Skeletal muscle satellite cell (primary cell): Measurements from ENCODE around the gene OBP2A.
"Not testable (repeated sequence)": the region's sequence is repeated elsewhere in the genome, so short reads cannot be mapped to it uniquely, and the experiment has no call there.

ENCODE experiments used
- H3K27me3 ChIP-seq: 2 replicates; pipeline ENCODE4 v1.7.0; 2013; ENCODE audit warnings: low read length; ENCODE audit not compliant: control insufficient read depth, insufficient read depth
- H3K36me3 ChIP-seq: 2 replicates; pipeline ENCODE4 v1.7.0; 2013; ENCODE audit warnings: mild to moderate bottlenecking, control low read depth, low read length; ENCODE audit not compliant: insufficient read depth
- H3K4me1 ChIP-seq: 2 replicates; pipeline ENCODE4 v1.7.0; 2013; ENCODE audit warnings: low read length; ENCODE audit not compliant: control insufficient read depth, insufficient read depth
- H3K4me2 ChIP-seq: 2 replicates; pipeline ENCODE4 v1.7.0; 2013; ENCODE audit warnings: mild to moderate bottlenecking, low read length
- H3K4me3 ChIP-seq: 2 replicates; pipeline ENCODE4 v1.7.0; 2013; ENCODE audit warnings: low read length
- H3K9ac ChIP-seq: 2 replicates; pipeline ENCODE4 v1.7.0; 2013; ENCODE audit warnings: mild to moderate bottlenecking, low read depth, low read length, moderate library complexity
- H3K9me3 ChIP-seq: replicated peaks from 2 replicates; pipeline ENCODE4 v1.7.0; 2013; ENCODE audit warnings: mild to moderate bottlenecking, control low read depth, low read length

Gene OBP2A

GRCh38 chr9:135504262-135505243, 41.4 kb upstream of the OBP2A start:
- H3K27me3 ChIP-seq, result no peaks in the 10 kb centered on the region
- peaks cover 32% of the 10 kb centered on the region for H3K36me3 ChIP-seq
- no peak overlapping the region for H3K4me2 ChIP-seq
- H3K4me1 ChIP-seq, result peaks cover 8% of the 10 kb centered on the region
- no peak overlapping the region for H3K9ac ChIP-seq
- H3K4me3 ChIP-seq, result no peak overlapping the region
- H3K9me3 ChIP-seq, result no peaks in the 10 kb centered on the region

- Histone ChIP-seq H3K27me3 (no peaks in the 10 kb centered on the region), H3K4me3 (no peak overlapping the region), H3K36me3 (peaks cover 32% of the 10 kb centered on the region), H3K9ac (no peak overlapping the region), H3K9me3 (no peaks in the 10 kb centered on the region), H3K4me1 (peaks cover 8% of the 10 kb centered on the region), H3K4me2 (no peak overlapping the region)
Measured at GRCh38 chr9:135505406-135506187, 40.3 kb upstream of the OBP2A start.

- Histone ChIP-seq H3K27me3 (no peaks in the 10 kb centered on the region), H3K9ac (no peak overlapping the region), H3K4me1 (peaks cover 5% of the 10 kb centered on the region), H3K4me2 (no peak overlapping the region), H3K4me3 (no peak overlapping the region), H3K9me3 (no peaks in the 10 kb centered on the region), H3K36me3 (peaks cover 32% of the 10 kb centered on the region)
Measured at GRCh38 chr9:135506327-135507103, 39.4 kb upstream of the OBP2A start.

- Histone ChIP-seq H3K36me3 (peaks cover 31% of the 10 kb centered on the region), H3K27me3 (no peaks in the 10 kb centered on the region), H3K9ac (no peak overlapping the region), H3K4me2 (no peak overlapping the region), H3K9me3 (no peaks in the 10 kb centered on the region), H3K4me3 (no peak overlapping the region), H3K4me1 (no peaks in the 10 kb centered on the region)
Measured at GRCh38 chr9:135507104-135508035, 38.6 kb upstream of the OBP2A start.

GRCh38 chr9:135508211-135508820, 37.6 kb upstream of the OBP2A start:
- H3K4me1 ChIP-seq, result no peaks in the 10 kb centered on the region
- no peak overlapping the region for H3K4me2 ChIP-seq
- H3K36me3 ChIP-seq, result peaks cover 22% of the 10 kb centered on the region
- no peak overlapping the region for H3K9ac ChIP-seq
- no peaks in the 10 kb centered on the region for H3K9me3 ChIP-seq
- H3K27me3 ChIP-seq, result no peaks in the 10 kb centered on the region
- no peak overlapping the region for H3K4me3 ChIP-seq

- peaks cover 10% of the 10 kb centered on the region for H3K36me3 ChIP-seq
- no peak overlapping the region for H3K4me3 ChIP-seq
- no peaks in the 10 kb centered on the region for H3K9me3 ChIP-seq
- no peak overlapping the region for H3K9ac ChIP-seq
- no peaks in the 10 kb centered on the region for H3K4me1 ChIP-seq
- H3K4me2 ChIP-seq, result no peak overlapping the region
- H3K27me3 ChIP-seq, result no peaks in the 10 kb centered on the region
Measured at GRCh38 chr9:135509458-135509857, 36.5 kb upstream of the OBP2A start.

GRCh38 chr9:135512241-135512603, 33.7 kb upstream of the OBP2A start:
- Histone ChIP-seq H3K9me3 (no peaks in the 10 kb centered on the region), H3K27me3 (peaks cover 4% of the 10 kb centered on the region), H3K4me3 (no peak overlapping the region), H3K4me2 (no peak overlapping the region), H3K4me1 (no peaks in the 10 kb centered on the region), H3K9ac (no peak overlapping the region), H3K36me3 (no peaks in the 10 kb centered on the region)

GRCh38 chr9:135512904-135513303, 33.0 kb upstream of the OBP2A start:
- Histone ChIP-seq H3K4me2 (no peak overlapping the region), H3K4me3 (no peak overlapping the region), H3K36me3 (no peaks in the 10 kb centered on the region), H3K9me3 (no peaks in the 10 kb centered on the region), H3K9ac (no peak overlapping the region), H3K4me1 (no peaks in the 10 kb centered on the region), H3K27me3 (peaks cover 4% of the 10 kb centered on the region)

GRCh38 chr9:135513351-135513846, 32.5 kb upstream of the OBP2A start:
- Histone ChIP-seq H3K4me2 (no peak overlapping the region), H3K4me1 (no peaks in the 10 kb centered on the region), H3K9me3 (no peaks in the 10 kb centered on the region), H3K36me3 (no peaks in the 10 kb centered on the region), H3K9ac (no peak overlapping the region), H3K27me3 (peaks cover 8% of the 10 kb centered on the region), H3K4me3 (no peak overlapping the region)

- H3K9me3 ChIP-seq, H3K4me3 ChIP-seq, H3K4me1 ChIP-seq, H3K36me3 ChIP-seq, H3K9ac ChIP-seq, H3K4me2 ChIP-seq: not testable (repeated sequence)
- peaks cover 11% of the 10 kb centered on the region for H3K27me3 ChIP-seq
Measured at GRCh38 chr9:135513906-135514305, 32.0 kb upstream of the OBP2A start.
